ENCODE data around the gene MLLT3. TPM values are rescaled to one million over a fixed set of nuclear protein-coding genes. Genes with fewer than 3 reads are reported as not detected.

The MLLT3 gene
- total and polyA plus RNA-seq, 2 of the 13 experiments (the other 11 are each of a cell fraction or from before 2014, with no cell fraction given) = 12.3 to 12.6 TPM

- Histone ChIP-seq H3K9me3 (ENCODE audit: low read length) (no peaks in the 10 kb centered on the region), H3K9ac (ENCODE audit: insufficient read depth, low read depth, low read length) (no peak overlapping the region), H3K79me2 (ENCODE audit: insufficient read depth, low read length) (no peaks in the 10 kb centered on the region), H3K4me1 (ENCODE audit: insufficient read depth, low read length) (peaks cover 15% of the 10 kb centered on the region), H4K20me1 (ENCODE audit: insufficient read depth, low read length) (no peaks in the 10 kb centered on the region), H3K27me3 (ENCODE audit: control insufficient read depth in 1 of 2, insufficient read depth in 2 of 2, low read length in 2 of 2) (no peaks in the 10 kb centered on the region), H3K4me2 (ENCODE audit: low read depth, low read length) (no peak overlapping the region), H2AFZ (ENCODE audit: low read length) (no peak overlapping the region), H3K36me3 (replicated peaks in 1 of 2; ENCODE audit: control insufficient read depth in 1 of 2, insufficient read depth in 2 of 2, low read length in 2 of 2) (no peaks in the 10 kb centered on the region), H3K27ac (ENCODE audit: extremely low read length, insufficient read depth, low read length) (no peak overlapping the region), H3K4me3 (replicated peaks in 1 of 3; ENCODE audit: insufficient read depth in 1 of 3, low read depth in 2 of 3, low read length in 3 of 3) (no peak overlapping the region)
- DNase-seq (ENCODE audit: low spot score) (no peak), FAIRE-seq (no peak), ATAC-seq (no peak)
- ChIA-PET POLR2A (no interaction called here), CTCF (ENCODE audit: low intra/inter-chr PET ratio, low total read pairs) (interaction anchor here (0.9 kb wide), 1 partner anchor 50 kb away, joined by 3 read pairs; no protein-coding TSS in a partner anchor)
- TF ChIP-seq STAG1 (CRISPR knock-in tag; IDR thresholded peaks at IDR 0.05) (peak; percentile 41), CTCF (CRISPR knock-in tag; IDR thresholded peaks at IDR 0.05) (peak; percentile 25; the same call in 1 of the 2 replicates), ZNF597 (CRISPR knock-in tag; IDR thresholded peaks at IDR 0.05) (no peak)
- in situ Hi-C loops (cut with HindIII; ENCODE audit: extremely low pct_ligation_motif_present, low pct_unique_long_range_greater_than_20kb) (no loop called here), intact Hi-C loops (cut with micrococcal nuclease; ENCODE audit: unreplicated experiment) (loop anchor here (1.0 kb wide), 1 partner anchor 481 kb away; no protein-coding TSS in a partner anchor)
- no TSS peak for BruUV-seq (replicated peaks)
These were observed 215.3 kb downstream of the MLLT3 start for GRCh38 chr9:20407013-20407412.

- no peaks in the 10 kb centered on the region for H3K27me3 ChIP-seq (ENCODE audit: control insufficient read depth in 1 of 2, insufficient read depth in 2 of 2, low read length in 2 of 2)
- ChIA-PET POLR2A (no interaction called here), CTCF (ENCODE audit: low intra/inter-chr PET ratio, low total read pairs) (interaction anchor here (0.9 kb wide), 1 partner anchor 49 kb away, joined by 3 read pairs; no protein-coding TSS in a partner anchor)
- H3K4me3 ChIP-seq (replicated peaks in 1 of 3; ENCODE audit: insufficient read depth in 1 of 3, low read depth in 2 of 3, low read length in 3 of 3) = no peak overlapping the region
- no TSS peak for BruUV-seq (replicated peaks)
- H2AFZ ChIP-seq (ENCODE audit: low read length) = no peak overlapping the region
- DNase-seq (ENCODE audit: low spot score) (no peak), FAIRE-seq (no peak), ATAC-seq (no peak)
- H3K4me2 ChIP-seq (ENCODE audit: low read depth, low read length) = no peak overlapping the region
- in situ Hi-C loops (cut with HindIII; ENCODE audit: extremely low pct_ligation_motif_present, low pct_unique_long_range_greater_than_20kb) = no loop called here
- H3K36me3 ChIP-seq (replicated peaks in 1 of 2; ENCODE audit: control insufficient read depth in 1 of 2, insufficient read depth in 2 of 2, low read length in 2 of 2) = no peaks in the 10 kb centered on the region
- no peaks in the 10 kb centered on the region for H3K9me3 ChIP-seq (ENCODE audit: low read length)
- no peaks in the 10 kb centered on the region for H4K20me1 ChIP-seq (ENCODE audit: insufficient read depth, low read length)
- no peaks in the 10 kb centered on the region for H3K79me2 ChIP-seq (ENCODE audit: insufficient read depth, low read length)
- no peak overlapping the region for H3K27ac ChIP-seq (ENCODE audit: extremely low read length, insufficient read depth, low read length)
- 60% methylated on average over 4 of the region's 4 CpGs for WGBS (ENCODE audit: low lambda C conversion rate)
- no peak overlapping the region for H3K9ac ChIP-seq (ENCODE audit: insufficient read depth, low read depth, low read length)
- intact Hi-C loops (cut with micrococcal nuclease; ENCODE audit: unreplicated experiment) = no loop called here
- H3K4me1 ChIP-seq (ENCODE audit: insufficient read depth, low read length) = peaks cover 16% of the 10 kb centered on the region
- TF ChIP-seq MAFK (conservative IDR thresholded peaks at IDR 0.05 in 1 of 2, IDR thresholded peaks at IDR 0.05 in 1 of 2; ENCODE audit: low read length in 2 of 2) = peak; percentile 71 to 94
- no peak for TF ChIP-seq ZBTB33 (CRISPR knock-in tag; IDR thresholded peaks at IDR 0.05)
- no peak for TF ChIP-seq PHF5A (CRISPR knock-in tag; IDR thresholded peaks at IDR 0.05; ENCODE audit: low read depth, unreplicated experiment)
- TF ChIP-seq MNT (IDR thresholded peaks at IDR 0.05) = no peak
- TF ChIP-seq UBTF (CRISPR knock-in tag; IDR thresholded peaks at IDR 0.05) = no peak
- TF ChIP-seq ZMYM4 (CRISPR knock-in tag; IDR thresholded peaks at IDR 0.05) = no peak
These were observed 216.0 kb downstream of the MLLT3 start for GRCh38 chr9:20406344-20406743.

Data from HepG2 (cell line).